ENCODE results near the gene PELI2.

Gene PELI2

GRCh38 chr14:56115976-56116893 is 2.0 kb upstream of the PELI2 start:
- H3K4me3 ChIP-seq (ENCODE audit: control insufficient read depth, low read depth, low read length) = no peak overlapping the region
- DNase-seq (ENCODE audit: low read depth) = no peak
- TF ChIP-seq, protein P1, sequence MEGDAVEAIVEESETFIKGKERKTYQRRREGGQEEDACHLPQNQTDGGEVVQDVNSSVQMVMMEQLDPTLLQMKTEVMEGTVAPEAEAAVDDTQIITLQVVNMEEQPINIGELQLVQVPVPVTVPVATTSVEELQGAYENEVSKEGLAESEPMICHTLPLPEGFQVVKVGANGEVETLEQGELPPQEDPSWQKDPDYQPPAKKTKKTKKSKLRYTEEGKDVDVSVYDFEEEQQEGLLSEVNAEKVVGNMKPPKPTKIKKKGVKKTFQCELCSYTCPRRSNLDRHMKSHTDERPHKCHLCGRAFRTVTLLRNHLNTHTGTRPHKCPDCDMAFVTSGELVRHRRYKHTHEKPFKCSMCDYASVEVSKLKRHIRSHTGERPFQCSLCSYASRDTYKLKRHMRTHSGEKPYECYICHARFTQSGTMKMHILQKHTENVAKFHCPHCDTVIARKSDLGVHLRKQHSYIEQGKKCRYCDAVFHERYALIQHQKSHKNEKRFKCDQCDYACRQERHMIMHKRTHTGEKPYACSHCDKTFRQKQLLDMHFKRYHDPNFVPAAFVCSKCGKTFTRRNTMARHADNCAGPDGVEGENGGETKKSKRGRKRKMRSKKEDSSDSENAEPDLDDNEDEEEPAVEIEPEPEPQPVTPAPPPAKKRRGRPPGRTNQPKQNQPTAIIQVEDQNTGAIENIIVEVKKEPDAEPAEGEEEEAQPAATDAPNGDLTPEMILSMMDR (conservative IDR thresholded peaks at IDR 0.05; ENCODE audit: control insufficient read depth, insufficient read depth, low read depth, low read length) = no peak

GRCh38 chr14:56118611-56119181 is 485 bp downstream of the PELI2 start:
- DNase-seq (ENCODE audit: low read depth) = no peak
- H3K4me3 ChIP-seq (ENCODE audit: control insufficient read depth, low read depth, low read length) = peak overlapping the region; percentile 58
- TF ChIP-seq, protein P1 (conservative IDR thresholded peaks at IDR 0.05; ENCODE audit: control insufficient read depth, insufficient read depth, low read depth, low read length) = no peak

- H3K4me3 ChIP-seq (ENCODE audit: control insufficient read depth, low read depth, low read length) = peak overlapping the region; percentile 58
- TF ChIP-seq, protein P1 (conservative IDR thresholded peaks at IDR 0.05; ENCODE audit: control insufficient read depth, insufficient read depth, low read depth, low read length) = no peak
- peak; percentile 25 for DNase-seq (ENCODE audit: low read depth)
Measured at GRCh38 chr14:56119201-56119981, 1.2 kb downstream of the PELI2 start.

DNA sequence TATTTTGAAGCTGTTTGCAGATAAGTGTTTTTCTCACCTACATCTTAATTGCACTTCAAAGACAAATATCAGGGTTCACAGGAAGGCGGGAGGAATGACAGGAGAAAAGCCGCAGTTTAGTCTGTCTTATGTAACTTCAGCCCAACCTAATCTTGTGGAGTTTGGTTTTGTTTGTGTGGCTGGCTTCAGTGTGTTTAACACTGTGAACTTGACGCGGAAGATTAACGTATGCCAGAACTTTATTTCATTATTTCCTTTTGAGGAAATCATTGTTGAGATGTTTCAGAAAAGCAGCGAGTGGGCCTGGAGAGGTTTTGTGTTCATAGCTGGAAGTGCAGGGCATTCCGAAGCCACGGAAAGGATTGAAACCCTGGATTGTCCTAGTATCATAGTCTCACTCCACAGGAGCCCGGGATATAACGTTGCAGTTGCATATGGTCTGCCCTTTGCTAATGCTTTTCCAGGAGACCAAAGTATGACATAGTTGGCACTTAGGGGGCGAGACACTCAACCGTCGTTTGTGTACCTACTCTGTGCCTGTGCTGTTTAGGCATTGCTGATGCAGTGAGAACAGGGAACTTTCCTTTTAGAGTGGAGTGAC is 2.0 kb downstream of the PELI2 start:
- TF ChIP-seq, protein P1 (conservative IDR thresholded peaks at IDR 0.05; ENCODE audit: control insufficient read depth, insufficient read depth, low read depth, low read length) = no peak

GRCh38 chr14:56121816-56122215 is 3.6 kb downstream of the PELI2 start:
- H3K4me3 ChIP-seq (ENCODE audit: control insufficient read depth, low read depth, low read length) = no peak overlapping the region
- DNase-seq (ENCODE audit: low read depth) = peak; percentile 72
- TF ChIP-seq, protein P1 (conservative IDR thresholded peaks at IDR 0.05; ENCODE audit: control insufficient read depth, insufficient read depth, low read depth, low read length) = no peak

More for the DNA sequence above, 2.0 kb downstream of the PELI2 start:
- DNase-seq (ENCODE audit: low read depth) = peak; percentile 33
- H3K4me3 ChIP-seq (ENCODE audit: control insufficient read depth, low read depth, low read length) = peak overlapping the region; percentile 58

- H3K4me3 ChIP-seq (ENCODE audit: control insufficient read depth, low read depth, low read length) = no peak overlapping the region
- DNase-seq (ENCODE audit: low read depth) = peak; percentile 64
- TF ChIP-seq, protein P1 (conservative IDR thresholded peaks at IDR 0.05; ENCODE audit: control insufficient read depth, insufficient read depth, low read depth, low read length) = no peak
Measured at GRCh38 chr14:56122301-56122700, 4.1 kb downstream of the PELI2 start.

Data from fibroblast of mammary gland (primary cell).